ENCODE data around the gene SRGAP1.

SRGAP1 gene

GRCh38 chr12:64085996-64086395 lies 241.5 kb downstream of the SRGAP1 start:
- TF ChIP-seq REST (IDR thresholded peaks at IDR 0.05; ENCODE audit: insufficient read depth in 1 of 2, low read depth in 2 of 2, low read length in 2 of 2) (no peak), TAF1 (IDR thresholded peaks at IDR 0.05; ENCODE audit: borderline replicate concordance, insufficient read depth, low read length) (no peak), SIN3A (IDR thresholded peaks at IDR 0.05; ENCODE audit: borderline replicate concordance, insufficient read depth, low read length) (no peak), POLR2AphosphoS5 (IDR thresholded peaks at IDR 0.05; ENCODE audit: low read depth, low read length) (no peak), FOXP2 (optimal IDR thresholded peaks at IDR 0.05; ENCODE audit: borderline replicate concordance, extremely low read depth, extremely low read length, insufficient read depth) (no peak)

GRCh38 chr12:64086946-64087345 lies 242.4 kb downstream of the SRGAP1 start:
- TF ChIP-seq FOXP2 (optimal IDR thresholded peaks at IDR 0.05; ENCODE audit: borderline replicate concordance, extremely low read depth, extremely low read length, insufficient read depth) (no peak), SIN3A (IDR thresholded peaks at IDR 0.05; ENCODE audit: borderline replicate concordance, insufficient read depth, low read length) (no peak), REST (IDR thresholded peaks at IDR 0.05; ENCODE audit: insufficient read depth in 1 of 2, low read depth in 2 of 2, low read length in 2 of 2) (no peak), POLR2AphosphoS5 (IDR thresholded peaks at IDR 0.05; ENCODE audit: low read depth, low read length) (no peak), TAF1 (IDR thresholded peaks at IDR 0.05; ENCODE audit: borderline replicate concordance, insufficient read depth, low read length) (no peak)

- TF ChIP-seq SIN3A (IDR thresholded peaks at IDR 0.05; ENCODE audit: borderline replicate concordance, insufficient read depth, low read length), result no peak
- no peak for TF ChIP-seq TAF1 (IDR thresholded peaks at IDR 0.05; ENCODE audit: borderline replicate concordance, insufficient read depth, low read length)
- TF ChIP-seq REST (IDR thresholded peaks at IDR 0.05; ENCODE audit: insufficient read depth in 1 of 2, low read depth in 2 of 2, low read length in 2 of 2), result no peak
- no peak for TF ChIP-seq FOXP2 (optimal IDR thresholded peaks at IDR 0.05; ENCODE audit: borderline replicate concordance, extremely low read depth, extremely low read length, insufficient read depth)
- TF ChIP-seq POLR2AphosphoS5 (IDR thresholded peaks at IDR 0.05; ENCODE audit: low read depth, low read length), result no peak
These were observed 243.3 kb downstream of the SRGAP1 start for GRCh38 chr12:64087761-64088160.

GRCh38 chr12:64088431-64089349 lies 244.2 kb downstream of the SRGAP1 start:
- TF ChIP-seq TAF1 (IDR thresholded peaks at IDR 0.05; ENCODE audit: borderline replicate concordance, insufficient read depth, low read length) (no peak), REST (IDR thresholded peaks at IDR 0.05; ENCODE audit: insufficient read depth in 1 of 2, low read depth in 2 of 2, low read length in 2 of 2) (no peak), SIN3A (IDR thresholded peaks at IDR 0.05; ENCODE audit: borderline replicate concordance, insufficient read depth, low read length) (no peak), FOXP2 (optimal IDR thresholded peaks at IDR 0.05; ENCODE audit: borderline replicate concordance, extremely low read depth, extremely low read length, insufficient read depth) (no peak), POLR2AphosphoS5 (IDR thresholded peaks at IDR 0.05; ENCODE audit: low read depth, low read length) (no peak)

All from PFSK-1 (cell line).